CD4-positive, alpha-beta T cell treated with Interleukin-4 for 4 hours (primary cell): ENCODE measurements around the gene CEP78.
A peak's percentile ranks its signal among the peaks of the same experiment; 100 is the strongest.
"Not testable (repeated sequence)": the region's sequence is repeated elsewhere in the genome, so short reads cannot be mapped to it uniquely, and the experiment has no call there.

Experiments used
- DNase-seq: peaks from one replicate; pipeline ENCODE4 v3.0.0-alpha.2; 2020

The CEP78 gene, protein sequence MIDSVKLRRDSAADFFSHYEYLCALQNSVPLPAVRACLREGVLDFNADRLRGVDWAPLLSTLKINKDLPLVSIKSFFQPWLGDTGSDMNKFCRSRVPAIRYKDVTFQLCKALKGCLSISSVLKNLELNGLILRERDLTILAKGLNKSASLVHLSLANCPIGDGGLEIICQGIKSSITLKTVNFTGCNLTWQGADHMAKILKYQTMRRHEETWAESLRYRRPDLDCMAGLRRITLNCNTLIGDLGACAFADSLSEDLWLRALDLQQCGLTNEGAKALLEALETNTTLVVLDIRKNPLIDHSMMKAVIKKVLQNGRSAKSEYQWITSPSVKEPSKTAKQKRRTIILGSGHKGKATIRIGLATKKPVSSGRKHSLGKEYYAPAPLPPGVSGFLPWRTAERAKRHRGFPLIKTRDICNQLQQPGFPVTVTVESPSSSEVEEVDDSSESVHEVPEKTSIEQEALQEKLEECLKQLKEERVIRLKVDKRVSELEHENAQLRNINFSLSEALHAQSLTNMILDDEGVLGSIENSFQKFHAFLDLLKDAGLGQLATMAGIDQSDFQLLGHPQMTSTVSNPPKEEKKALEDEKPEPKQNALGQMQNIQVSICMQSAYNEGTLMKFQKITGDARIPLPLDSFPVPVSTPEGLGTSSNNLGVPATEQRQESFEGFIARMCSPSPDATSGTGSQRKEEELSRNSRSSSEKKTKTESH

DNA sequence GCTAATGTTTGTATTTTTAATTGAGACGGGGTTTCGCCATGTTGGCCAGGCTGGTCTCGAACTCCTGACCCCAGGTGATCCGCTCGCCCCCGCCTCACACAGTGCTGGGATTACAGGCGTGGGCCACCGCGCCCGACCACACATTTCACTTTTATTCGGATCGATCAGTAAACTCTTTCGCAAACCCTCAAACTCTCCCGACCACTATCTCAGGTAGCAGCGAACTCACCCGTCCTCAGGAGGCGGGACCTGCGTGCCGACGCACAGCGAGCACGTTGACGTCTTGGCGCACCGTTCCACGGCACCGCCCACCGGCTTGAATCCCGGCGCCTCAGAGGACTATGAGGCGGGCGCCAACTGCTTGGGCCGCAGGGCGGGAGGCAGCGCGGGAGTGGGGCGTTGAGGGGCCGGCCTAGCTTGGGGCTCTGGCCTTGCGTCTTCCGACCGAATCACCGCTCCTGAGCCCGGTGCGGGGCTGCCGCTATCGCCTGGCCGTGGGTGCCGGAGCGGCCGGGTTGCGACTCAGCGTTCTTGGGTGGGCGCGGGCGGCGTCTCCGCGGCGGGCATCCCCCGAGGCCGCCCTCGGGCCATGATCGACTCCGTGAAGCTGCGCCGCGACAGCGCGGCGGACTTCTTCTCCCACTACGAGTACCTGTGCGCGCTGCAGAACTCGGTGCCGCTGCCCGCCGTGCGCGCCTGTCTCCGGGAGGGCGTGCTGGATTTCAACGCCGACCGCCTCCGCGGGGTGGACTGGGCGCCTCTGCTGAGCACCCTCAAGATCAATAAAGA lies at the start of gene CEP78:
TSS of gene CEP78 (plus strand) at position 314 of the 789 bp plus-strand sequence. CDS start at position 590, 276 bp downstream.
- peak; percentile 87 for DNase-seq

DNA sequence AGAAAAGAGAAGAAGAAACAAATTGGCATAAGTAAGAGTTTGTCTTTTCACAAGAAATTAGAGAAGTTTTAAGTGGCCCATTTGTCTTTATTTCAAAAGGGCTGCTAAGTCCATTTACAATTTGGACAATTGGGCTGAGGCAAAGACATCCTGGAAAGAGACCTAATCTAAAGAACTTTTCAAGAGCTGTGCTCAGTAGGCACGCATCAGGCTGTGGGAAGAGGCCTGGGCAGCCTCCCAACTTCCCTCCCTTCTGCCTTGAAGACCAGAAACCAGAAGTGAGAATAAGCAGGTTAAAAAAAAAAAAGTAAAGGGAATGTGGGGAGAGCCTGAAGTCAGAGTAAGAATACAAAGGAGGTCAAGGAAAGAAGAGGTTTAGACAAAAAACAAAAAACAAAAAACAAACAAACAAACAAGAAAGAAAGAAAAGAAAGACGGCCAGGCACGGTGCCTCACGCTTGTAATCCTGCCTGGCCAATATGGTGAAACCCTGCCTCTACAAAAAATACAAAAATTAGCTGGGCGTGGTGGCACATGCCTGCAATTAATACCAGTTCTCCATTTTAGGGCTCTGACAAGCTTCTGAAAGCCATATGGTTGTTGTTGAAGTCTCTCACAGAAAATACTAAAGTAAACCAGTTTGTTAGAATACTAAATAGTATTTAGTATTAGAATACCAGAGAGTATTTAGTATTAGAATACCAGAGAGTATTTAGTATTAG lies 48.0 kb upstream of the CEP78 start:
- no peak for DNase-seq

DNA sequence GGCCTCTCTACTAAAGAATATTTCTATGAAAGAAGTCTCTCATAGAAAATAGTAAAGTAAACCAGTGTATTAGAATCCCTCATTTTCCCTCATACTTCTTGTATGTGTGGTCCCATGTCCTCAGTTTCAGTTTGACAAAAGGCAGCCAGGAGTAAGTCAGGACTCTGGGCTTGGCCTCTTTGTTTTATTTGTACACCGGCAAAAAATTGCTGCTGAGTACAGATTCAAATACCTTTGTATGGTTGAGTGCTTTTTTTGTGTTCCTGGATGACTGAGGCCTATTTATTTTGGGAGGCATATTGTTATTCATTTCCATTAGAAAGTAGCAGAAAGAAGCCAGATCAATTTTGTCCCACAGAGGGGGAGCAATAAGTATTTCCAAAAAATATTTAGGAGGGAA lies 47.3 kb upstream of the CEP78 start:
- no peak for DNase-seq

DNA sequence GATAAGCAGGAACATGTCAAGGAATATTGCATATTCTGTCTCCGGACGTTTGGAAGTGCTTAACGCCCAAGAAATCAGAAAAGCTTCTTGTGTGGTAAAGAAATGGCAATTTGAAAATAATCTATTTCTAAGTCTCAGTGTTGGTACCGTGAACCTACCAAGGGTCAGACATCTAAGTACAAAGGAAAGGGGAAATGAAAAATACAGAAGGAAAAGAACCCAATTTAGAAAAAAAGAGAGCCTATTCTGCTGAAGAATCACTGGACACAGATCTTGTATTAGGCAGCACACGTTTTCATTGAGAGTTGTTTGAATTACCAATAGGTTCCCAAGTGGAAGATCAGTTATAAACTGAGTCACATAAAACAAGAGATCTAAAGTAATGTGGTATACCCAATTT lies 46.9 kb upstream of the CEP78 start:
- DNase-seq, result no peak

DNA sequence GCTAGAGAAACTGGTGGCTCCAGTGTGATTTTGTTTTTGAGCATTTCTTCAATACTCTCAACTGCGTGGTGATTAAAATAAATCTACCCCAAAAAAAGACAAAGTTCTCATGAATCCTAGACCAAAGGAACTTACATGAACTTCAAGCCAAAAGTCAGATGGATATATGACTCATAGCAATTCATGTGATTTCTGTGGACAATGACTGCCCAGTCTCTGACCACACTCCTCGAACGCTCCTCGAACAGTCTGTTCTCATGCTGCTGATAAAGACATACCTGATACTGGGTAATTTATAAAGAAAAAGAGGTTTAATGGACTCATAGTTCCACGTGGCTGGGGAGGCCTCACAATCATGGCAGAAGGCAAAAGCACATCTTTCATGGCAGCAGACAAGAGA lies 46.4 kb upstream of the CEP78 start:
- DNase-seq, result no peak

DNA sequence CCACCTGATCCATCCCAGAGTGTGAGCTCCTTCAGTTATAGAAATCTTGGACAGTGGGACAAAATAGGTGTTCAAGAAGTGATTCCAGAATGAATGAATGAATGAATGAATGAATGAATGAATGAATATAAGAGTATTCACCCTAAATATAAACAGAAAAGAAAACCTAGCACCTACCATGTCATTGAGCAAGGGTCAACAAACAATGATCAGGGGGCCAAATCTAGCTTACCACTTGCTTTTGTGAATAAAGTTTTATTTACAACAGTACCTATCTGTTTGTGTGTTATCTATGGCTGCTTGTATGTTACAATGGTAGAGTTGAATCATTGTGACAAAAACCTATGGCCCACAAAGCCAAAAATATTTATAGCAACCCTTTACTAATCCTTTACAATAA lies 43.9 kb upstream of the CEP78 start:
- DNase-seq, result no peak

DNA sequence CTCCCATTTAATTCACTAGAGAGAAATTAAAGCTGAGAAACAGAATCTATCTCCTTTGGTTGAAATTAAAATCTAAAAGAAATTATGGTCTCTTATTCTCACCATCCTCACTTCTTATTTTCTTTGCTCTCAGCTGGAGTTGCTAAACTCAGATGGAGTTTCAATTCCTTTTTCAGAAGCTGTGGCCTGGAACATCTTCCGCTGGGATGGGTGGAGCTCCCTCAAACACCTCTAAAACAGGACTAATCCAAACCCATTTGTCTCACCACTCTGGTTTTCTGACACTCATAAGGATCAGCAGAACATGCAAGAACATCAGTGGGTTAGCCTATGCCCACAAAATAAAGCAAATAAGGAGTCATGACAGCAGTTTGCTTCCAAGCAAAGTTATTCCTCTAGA lies 39.6 kb upstream of the CEP78 start:
- no peak for DNase-seq

DNA sequence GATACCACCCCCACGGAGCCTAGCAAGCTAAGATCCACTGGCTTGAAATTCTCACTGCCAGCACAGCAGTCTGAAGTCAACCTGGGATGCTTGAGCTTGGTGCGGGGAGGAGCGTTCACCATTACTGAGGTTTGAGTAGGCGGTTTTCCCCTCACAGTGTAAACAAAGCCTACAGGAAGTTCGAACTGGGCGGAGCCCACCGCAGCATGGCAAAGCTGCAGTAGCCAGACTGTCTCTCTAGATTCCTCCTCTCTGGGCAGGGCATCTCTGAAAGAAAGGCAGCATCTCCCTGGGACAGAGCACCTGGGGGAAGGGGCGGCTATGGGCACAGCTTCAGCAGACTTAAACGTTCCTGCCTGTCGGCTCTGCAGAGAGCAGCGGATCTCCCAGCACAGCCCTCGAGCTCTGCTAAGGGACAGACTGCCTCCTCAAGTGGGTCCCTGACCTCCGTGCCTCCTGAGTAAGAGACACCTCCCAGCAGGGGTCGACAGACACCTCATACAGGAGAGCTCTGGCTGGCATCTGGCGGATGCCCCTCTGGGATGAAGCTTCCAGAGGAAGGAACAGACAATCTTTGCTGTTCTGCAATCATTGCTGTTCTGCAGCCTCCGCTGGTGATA lies 34.6 kb upstream of the CEP78 start:
- peak; percentile 78 for DNase-seq

DNA sequence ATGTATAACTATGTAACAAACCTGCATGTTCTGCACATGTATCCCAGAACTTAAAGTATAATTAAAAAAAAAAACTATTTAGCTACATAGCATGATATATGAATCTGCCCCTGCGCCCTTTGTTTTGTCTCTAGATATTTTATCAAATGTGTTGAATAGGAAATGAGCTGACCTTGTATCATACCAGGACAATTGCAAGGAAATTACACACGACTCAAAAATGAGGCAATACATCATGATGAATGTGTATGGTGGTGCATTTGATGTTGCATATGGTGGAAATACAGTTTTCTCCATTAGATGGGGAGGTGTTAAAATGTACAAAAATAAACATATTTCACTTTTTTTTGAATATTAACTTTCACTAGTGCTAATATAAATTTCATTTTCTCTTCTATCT lies 28.6 kb upstream of the CEP78 start:
- DNase-seq, result no peak

DNA sequence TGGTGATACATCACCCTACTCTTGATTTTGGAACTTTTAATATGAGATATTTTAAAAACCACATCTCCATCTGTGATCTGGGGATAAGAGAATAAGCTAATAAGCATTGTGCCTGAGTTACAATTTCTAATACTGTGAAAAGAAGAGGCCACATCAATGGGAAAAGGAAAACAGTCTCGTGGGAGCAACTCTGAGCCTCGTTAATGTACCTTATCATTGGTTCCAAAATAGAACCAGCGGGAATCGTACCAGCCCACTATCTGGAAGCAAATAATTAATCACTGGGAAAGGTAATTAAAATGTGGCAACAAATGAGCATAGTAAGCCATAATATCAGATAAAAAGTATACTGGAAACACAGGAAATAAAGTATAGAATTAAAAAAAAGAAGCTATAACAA lies 28.0 kb upstream of the CEP78 start:
- no peak for DNase-seq

DNA sequence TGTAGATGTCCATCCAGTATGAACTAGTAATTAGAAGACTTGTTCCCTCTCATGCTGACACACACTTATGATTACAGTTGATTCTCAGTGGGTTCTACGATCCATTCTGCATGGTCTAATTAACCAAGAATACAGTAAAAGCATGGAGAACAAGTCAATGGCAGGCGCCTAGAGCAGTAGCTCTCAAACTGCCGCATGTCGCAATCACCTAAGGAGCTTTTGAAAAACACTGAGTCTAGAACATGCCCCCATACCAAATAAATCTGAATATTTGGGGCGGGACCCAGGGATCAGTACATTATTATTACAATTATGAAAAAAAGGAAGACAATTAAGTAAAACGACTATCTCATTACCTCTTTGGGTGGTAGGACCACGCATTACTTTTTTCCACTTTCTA lies 26.7 kb upstream of the CEP78 start:
- DNase-seq, result no peak

DNA sequence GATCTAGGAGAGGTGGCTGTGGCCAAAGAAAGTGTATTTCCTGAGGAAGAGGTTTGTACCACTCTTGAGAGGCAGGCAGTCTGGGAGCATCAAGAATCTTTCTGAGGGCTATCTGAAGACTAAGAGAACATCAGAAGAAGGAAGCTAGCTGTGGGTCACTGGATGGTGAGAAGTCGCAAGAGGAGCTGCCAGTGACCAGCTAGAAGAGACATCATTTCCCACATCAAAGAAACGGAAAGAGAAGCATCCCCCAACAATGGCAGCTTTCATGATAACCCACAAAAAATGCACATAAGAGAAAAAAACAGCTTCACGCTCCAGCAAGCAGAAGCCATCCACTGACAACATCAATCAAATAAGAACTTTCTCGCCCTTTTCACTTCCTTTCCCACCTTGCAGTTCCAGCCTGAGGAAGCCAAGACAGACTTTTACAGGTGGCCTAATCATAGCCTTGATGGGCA lies 25.0 kb upstream of the CEP78 start:
- peak; percentile 44 for DNase-seq

DNA sequence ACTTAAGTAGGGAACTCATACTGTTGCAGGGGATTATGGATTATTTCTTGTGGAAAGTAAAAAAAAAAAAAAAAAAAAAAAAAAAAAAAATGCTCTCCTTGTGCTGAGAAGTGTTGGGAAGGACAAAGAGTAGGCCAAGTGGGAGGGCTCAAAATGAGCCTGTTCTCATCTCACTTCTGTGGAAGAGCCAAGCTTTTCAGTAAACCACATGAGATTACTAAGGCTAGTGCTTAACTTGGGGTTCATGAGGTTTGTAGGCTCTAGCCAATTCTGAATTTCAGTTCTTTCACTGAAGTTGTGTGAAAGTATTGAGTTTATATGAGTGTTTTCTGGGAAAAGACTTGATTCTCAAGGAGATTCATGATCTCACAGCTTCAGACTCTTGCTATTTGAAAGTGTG lies 23.0 kb upstream of the CEP78 start:
- no peak for DNase-seq

DNA sequence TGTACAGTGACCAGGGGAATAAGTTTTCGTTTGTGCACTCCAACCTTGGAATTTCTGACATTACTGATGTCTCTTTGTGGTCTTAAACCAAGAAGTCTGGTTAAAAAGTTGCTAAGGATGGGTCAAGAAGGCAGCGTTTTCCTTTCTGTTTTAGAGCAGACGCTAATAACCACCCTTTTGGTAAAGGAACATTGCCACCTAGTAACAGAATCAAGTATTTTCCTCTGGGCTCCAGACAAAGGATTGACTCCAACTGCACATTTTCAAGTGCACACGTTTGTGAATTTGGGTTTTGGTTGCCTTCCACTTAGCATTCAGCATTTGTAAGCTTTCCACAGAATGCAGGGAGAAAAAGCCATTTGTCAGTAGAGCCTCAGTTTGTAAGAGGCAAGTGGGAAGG lies 22.2 kb upstream of the CEP78 start:
- peak; percentile 38 for DNase-seq

DNA sequence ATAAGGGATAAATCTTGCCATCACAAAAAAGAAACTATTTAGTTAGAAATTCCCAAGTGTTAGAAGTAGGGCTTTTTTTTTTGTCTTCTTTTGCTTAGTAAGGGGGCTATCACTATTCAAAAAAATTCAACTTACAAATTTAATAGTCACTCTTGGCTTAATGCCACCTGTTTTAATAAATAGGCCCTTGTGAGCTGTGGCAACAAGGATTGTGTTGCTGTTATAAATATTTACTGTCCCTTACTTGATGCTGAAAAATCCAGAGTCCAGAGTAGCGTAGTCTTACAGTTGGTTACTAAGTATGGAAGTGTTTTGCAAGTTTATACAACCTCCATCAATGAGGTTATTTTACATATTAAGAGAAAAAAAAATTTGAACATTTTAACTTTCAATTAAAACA lies 21.4 kb upstream of the CEP78 start:
- DNase-seq, result no peak

DNA sequence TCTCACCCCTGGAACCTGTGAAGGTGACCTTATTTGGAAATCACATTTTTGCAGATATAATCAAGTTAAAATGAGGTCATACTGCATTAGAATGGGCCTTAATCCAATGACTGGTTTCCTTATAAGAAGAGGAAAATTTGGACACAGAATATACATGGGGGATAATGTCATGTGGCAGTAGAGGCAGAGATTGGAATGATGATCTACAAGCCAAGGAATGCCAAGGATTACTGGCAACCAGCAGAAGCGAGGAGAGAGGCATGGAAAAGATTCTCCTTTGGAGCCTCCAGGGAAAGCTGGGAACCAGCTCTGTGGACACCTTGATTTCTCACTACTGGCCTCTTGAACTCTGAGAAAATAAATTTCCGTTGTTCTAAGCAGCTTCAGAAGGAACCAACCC lies 20.2 kb upstream of the CEP78 start:
- DNase-seq, result no peak

DNA sequence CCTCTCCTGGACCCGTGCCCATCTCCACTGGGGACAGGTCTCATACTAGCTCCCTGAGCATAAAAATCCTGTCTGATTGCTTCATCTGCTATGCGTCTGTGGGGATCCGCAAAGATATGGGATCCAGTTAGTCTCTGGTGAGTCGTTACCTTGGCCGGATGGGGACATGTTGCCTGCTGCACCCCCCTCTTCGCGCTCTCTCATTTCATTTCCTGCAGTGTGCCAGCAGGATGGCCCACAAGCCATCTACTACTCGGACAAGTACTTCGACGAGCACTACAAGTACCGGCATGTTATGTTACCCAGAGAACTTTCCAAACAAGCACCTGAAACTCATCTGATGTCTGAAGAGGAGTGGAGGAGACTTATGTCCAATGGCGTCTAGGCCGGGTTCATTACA lies 17.0 kb upstream of the CEP78 start:
- DNase-seq, result no peak

DNA sequence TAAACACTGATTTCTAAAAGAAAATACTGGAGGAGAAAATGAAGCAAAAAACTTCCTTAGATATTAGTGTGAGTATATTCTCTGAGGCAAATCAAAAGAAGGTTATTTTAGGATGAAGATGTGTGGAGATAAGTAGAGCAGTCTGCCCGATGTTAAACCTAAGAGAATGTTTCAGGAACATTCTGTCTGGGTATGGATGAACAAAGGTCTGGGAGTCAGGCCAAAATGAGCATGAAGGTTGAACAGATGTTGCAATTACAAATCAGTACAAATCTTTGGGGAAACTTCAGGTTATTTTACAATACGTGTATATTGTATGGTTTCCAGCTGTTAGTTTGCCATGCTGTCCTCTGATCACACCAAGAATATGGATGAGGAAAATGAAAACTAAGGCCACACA lies 14.4 kb upstream of the CEP78 start:
- DNase-seq, result no peak

DNA sequence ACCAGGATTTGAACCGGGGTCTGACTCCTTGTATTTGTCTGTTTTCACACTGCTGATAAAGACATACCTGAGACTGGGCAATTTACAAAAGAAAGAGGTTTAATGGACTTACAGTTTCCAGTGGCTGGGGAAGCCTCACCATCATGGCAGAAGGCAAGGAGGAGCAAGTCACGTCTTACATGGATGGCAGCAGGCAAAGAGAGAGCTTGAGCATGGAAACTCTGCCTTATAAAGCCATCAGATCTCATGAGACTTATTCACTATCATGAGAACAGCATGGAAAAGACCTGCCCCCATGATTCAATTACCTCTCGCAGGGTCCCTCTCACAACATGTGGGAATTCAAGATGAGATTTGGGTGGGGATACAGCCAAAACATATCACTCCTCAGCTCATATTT lies 14.0 kb upstream of the CEP78 start:
- not testable (repeated sequence) for DNase-seq

DNA sequence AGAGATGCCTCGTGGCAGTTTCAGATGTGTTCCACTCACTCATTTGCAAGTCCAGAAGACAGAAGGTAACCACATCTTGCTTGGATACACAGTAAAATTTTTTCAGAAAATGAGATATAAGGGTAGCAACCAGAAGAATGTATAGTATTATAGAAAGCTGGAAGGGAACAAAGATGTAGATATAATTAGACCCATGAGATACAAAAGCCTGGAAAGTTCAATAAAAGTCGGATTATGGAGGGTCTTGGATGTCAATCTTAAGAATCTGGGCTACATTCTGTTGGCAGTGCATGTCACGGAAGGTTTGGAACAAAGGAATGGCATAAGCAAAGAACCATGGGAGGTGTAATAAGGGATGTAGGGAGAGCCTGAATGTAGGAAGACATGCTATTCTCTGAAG lies 5.1 kb upstream of the CEP78 start:
- no peak for DNase-seq

DNA sequence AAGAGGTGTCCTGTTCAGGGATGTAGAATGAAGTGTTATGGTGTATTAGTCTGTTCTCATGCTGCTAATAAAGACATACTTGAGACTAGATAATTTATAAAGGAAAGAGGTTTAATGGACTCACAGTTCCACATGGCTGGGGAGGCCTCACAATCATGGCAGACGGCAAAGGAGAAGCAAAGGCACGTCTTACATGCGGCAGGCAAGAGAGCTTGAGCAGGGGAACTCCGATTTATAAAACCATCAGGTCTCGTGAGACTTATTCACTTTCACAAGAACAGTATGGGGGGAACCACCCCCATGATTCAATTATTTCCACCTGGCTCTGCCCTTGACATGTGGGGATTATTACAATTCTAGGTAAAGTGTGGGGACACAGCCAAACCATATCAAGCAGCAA lies 3.4 kb upstream of the CEP78 start:
- DNase-seq, result not testable (repeated sequence)

DNA sequence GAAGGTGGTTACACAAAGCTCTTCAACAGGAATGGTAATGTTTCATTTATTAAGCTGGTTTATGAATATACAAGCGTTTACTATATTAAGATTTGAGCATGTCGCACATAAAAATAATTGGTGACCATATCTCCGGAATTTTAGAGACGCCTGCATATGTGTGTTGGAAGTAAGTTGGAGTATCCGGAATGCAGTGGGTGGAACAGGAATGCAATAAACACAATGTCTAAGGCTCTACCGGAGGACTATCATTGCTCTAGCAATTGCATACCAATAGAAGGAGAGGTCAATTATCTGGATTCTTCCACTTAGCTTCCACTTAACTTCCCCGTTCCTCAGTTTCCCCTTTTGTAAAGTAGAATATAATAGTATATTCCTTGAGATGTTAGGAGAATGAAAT lies 1.1 kb upstream of the CEP78 start:
- no peak for DNase-seq
